B cell (primary cell): Measurements from ENCODE around the gene SGIP1. TPM values are rescaled to one million over a fixed set of nuclear protein-coding genes. Genes with fewer than 3 reads are reported as not detected.

Source experiments
- ATAC-seq: fragments of 200-7000 bp; cut with Tn5 transposase; one replicate; pipeline ENCODE4 v1.10.0; 2021; ENCODE audit warnings: low read depth, mild to moderate bottlenecking, moderate number of reproducible peaks, moderate library complexity
- CTCF ChIA-PET: fragments of 350-600 bp; sonication (Branson Sonifier 250); formaldehyde crosslinking; loops from one replicate; lab custom pipeline; 2021; ENCODE audit warnings: antibody characterized with exemption, inconsistent platforms; lab: Charles Lee
- POLR2A ChIA-PET: fragments of 350-600 bp; sonication (Branson Sonifier 250); formaldehyde crosslinking; loops from one replicate; lab custom pipeline; 2021; ENCODE audit warnings: antibody characterized with exemption; lab: Charles Lee
- DNase-seq: peaks from one replicate; pipeline ENCODE4 v3.0.0; 2013
- H2AFZ ChIP-seq: 2 replicates; pipeline ENCODE4 v1.6.1; 2012; ENCODE audit warnings: mild to moderate bottlenecking, low read depth, low read length; ENCODE audit not compliant: insufficient read depth, poor library complexity, severe bottlenecking
- H3K27ac ChIP-seq, 2 donors: 1 replicate in 1 of 2; 2 replicates in 1 of 2; pipeline ENCODE4 v1.5.1; 2012 to 2013; ENCODE audit warnings: low read length in 2 of 2, mild to moderate bottlenecking in 2 of 2, moderate library complexity in 1 of 2
- H3K27me3 ChIP-seq, 4 experiments: fragments of 200-600 bp in 1 of 4; sonication (generic) in 1 of 4; replicated peaks in 1 of 4; 1 replicate in 2 of 4; 2 replicates in 2 of 4; pipeline versions ENCODE4 v1.6.1 to v1.7.0; 2013 to 2016; ENCODE audit warnings: low read length in 3 of 4, mild to moderate bottlenecking in 2 of 4, mixed read lengths in 1 of 4, moderate library complexity in 1 of 4; ENCODE audit not compliant: insufficient read depth in 4 of 4, control insufficient read depth in 3 of 4; ENCODE audit errors: control extremely low read depth in 1 of 4
- H3K36me3 ChIP-seq, 2 experiments: replicated peaks in 1 of 2; 1 replicate in 1 of 2; 2 replicates in 1 of 2; pipeline versions ENCODE4 v1.6.1 to v1.7.1; 2013; ENCODE audit warnings: low read length in 1 of 2; ENCODE audit not compliant: insufficient read depth in 2 of 2, control insufficient read depth in 1 of 2; ENCODE audit errors: control extremely low read depth in 1 of 2, extremely low read depth in 1 of 2
- H3K4me1 ChIP-seq, 2 donors: fragments of 200-600 bp in 1 of 2; sonication (generic) in 1 of 2; 1 replicate in 1 of 2; 2 replicates in 1 of 2; pipeline versions ENCODE4 v1.5.1 to v1.6.1; 2013 to 2017; ENCODE audit warnings: low read length in 2 of 2; ENCODE audit not compliant: control insufficient read depth in 2 of 2, insufficient read depth in 2 of 2
- H3K4me2 ChIP-seq: replicated peaks from 2 replicates; pipeline ENCODE3; 2012; ENCODE audit warnings: mild to moderate bottlenecking, low read depth, low read length; ENCODE audit not compliant: poor library complexity, severe bottlenecking
- H3K4me3 ChIP-seq, 5 experiments: fragments of 200-600 bp in 1 of 5; sonication (generic) in 1 of 5; 1 replicate in 3 of 5; 2 replicates in 2 of 5; pipeline versions ENCODE4 v1.5.1 to v1.7.0; 2011 to 2016; ENCODE audit warnings: low read length in 4 of 5, mild to moderate bottlenecking in 4 of 5, low read depth in 2 of 5, control low read depth in 1 of 5, moderate library complexity in 1 of 5; ENCODE audit not compliant: insufficient read depth in 1 of 5; ENCODE audit errors: control extremely low read depth in 1 of 5, extremely low read depth in 1 of 5
- H3K79me2 ChIP-seq: fragments of 200-600 bp; sonication (generic); one replicate; pipeline ENCODE4 v1.6.0; 2016; ENCODE audit warnings: low read length; ENCODE audit not compliant: control insufficient read depth, insufficient read depth
- H3K9ac ChIP-seq: fragments of 200-600 bp; sonication (generic); 2 replicates; pipeline ENCODE4 v1.6.1; 2017; ENCODE audit warnings: mild to moderate bottlenecking, low read length, moderate library complexity
- H3K9me3 ChIP-seq, 3 donors: one replicate each; pipeline versions ENCODE4 v1.6.1 to v1.7.1; 2013; ENCODE audit warnings: low read length in 2 of 3; ENCODE audit not compliant: control insufficient read depth in 2 of 3, insufficient read depth in 1 of 3; ENCODE audit errors: control extremely low read depth in 1 of 3
- H4K20me1 ChIP-seq: 2 replicates; pipeline ENCODE4 v1.6.0; 2012; ENCODE audit warnings: mild to moderate bottlenecking, low read length; ENCODE audit not compliant: insufficient read depth, control insufficient read depth, poor library complexity, severe bottlenecking
- H3K27ac Mint-ChIP-seq: one replicate; pipeline ENCODE4 v1.8.0; 2021; ENCODE audit warnings: mixed read lengths
- H3K27me3 Mint-ChIP-seq: one replicate; pipeline ENCODE4 v1.8.0; 2021; ENCODE audit warnings: mixed read lengths
- H3K4me1 Mint-ChIP-seq: one replicate; pipeline ENCODE4 v1.8.0; 2021; ENCODE audit warnings: mixed read lengths
- H3K4me3 Mint-ChIP-seq: one replicate; pipeline ENCODE4 v1.8.0; 2021; ENCODE audit warnings: mixed read lengths
- H3K9me3 Mint-ChIP-seq: one replicate; pipeline ENCODE4 v1.8.0; 2022; ENCODE audit warnings: mixed read lengths; ENCODE audit not compliant: insufficient read depth
- CTCF ChIP-seq: fragments of 200-600 bp; IDR thresholded peaks from one replicate; pipeline ENCODE4 v1.8.0; 2022; ENCODE audit warnings: antibody characterized with exemption, mild to moderate bottlenecking
- EZH2 ChIP-seq: IDR thresholded peaks from 2 replicates; pipeline ENCODE4 v1.6.1; 2012; ENCODE audit warnings: borderline replicate concordance, low read depth, mild to moderate bottlenecking, moderate library complexity, low read length; ENCODE audit not compliant: insufficient read depth, poor library complexity, severe bottlenecking
- WGBS: methylation state at CpG from one replicate; pipeline ENCODE4 v1.1.5; 2013; ENCODE audit warnings: missing lambda C conversion rate; ENCODE audit not compliant: insufficient coverage; 5-methylcytosine and 5-hydroxymethylcytosine counted together
- intact Hi-C: fragments of 100-400 bp; cut with micrococcal nuclease; formaldehyde crosslinking; loops from one replicate; pipeline ENCODE4 v1.10.0; 2022
- polyA plus RNA-seq: library from polyadenylated mRNA; depleted of rRNA; stranded (reverse); fragments of >200 nt; gene quantifications from 2 replicates; pipeline ENCODE4 v1.2.3, GENCODE V29; 2012
- total RNA-seq, 2 donors: library from RNA; stranded (reverse); fragments of 120-200 nt in 1 of 2; gene quantifications; 1 replicate in 1 of 2; 2 replicates in 1 of 2; pipeline versions ENCODE4 v1.2.3 to v1.2.4, GENCODE V29; 2013 to 2022

The SGIP1 gene
- total and polyA plus RNA-seq, 2 donors (not counting 1 experiment from before 2014, with no cell fraction given), result not detected

DNA sequence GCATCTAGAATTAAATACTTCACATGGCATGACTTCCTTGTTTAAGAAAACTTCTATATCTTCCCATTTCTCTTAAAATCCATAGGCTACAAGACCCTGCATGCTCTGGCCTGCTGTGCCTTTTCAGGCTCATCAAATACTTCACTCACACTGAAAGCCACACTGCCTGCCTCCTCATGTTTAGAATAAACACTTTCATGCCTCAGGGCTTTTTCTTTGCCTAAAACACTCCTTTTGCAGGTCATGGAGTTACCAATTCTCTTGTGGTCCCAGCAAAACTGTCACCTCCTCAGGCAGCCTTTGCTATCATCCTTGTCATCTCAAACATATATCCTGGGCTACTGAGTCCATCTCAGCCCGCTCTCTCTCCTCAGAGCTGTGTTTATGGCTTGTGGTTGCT is 5.5 kb downstream of the SGIP1 start:
- Histone ChIP-seq H3K27ac (no peak overlapping the region), H3K27me3 (peaks cover 0 to under 1% (median 0%) of the 10 kb centered on the region in 4 experiments), H3K4me2 (no peak overlapping the region), H3K36me3 (no peaks in the 10 kb centered on the region), H2AFZ (no peak overlapping the region), H3K9ac (no peak overlapping the region), H3K4me1 (no peaks in the 10 kb centered on the region), H3K79me2 (no peaks in the 10 kb centered on the region), H3K4me3 (no peak overlapping the region), H3K9me3 (no peaks in the 10 kb centered on the region), H4K20me1 (no peaks in the 10 kb centered on the region)
- DNase-seq, result no peak
- no peak for TF ChIP-seq CTCF
- no peak for TF ChIP-seq EZH2
- Mint-ChIP-seq H3K27ac (no peak overlapping the region), H3K9me3 (no peaks in the 10 kb centered on the region), H3K4me3 (no peak overlapping the region), H3K4me1 (no peaks in the 10 kb centered on the region), H3K27me3 (peaks cover 19% of the 10 kb centered on the region)
- CTCF ChIA-PET, result no interaction called here
- no CpG with 5 or more reads among the region's 1 CpG for WGBS
- ATAC-seq, result no peak
- POLR2A ChIA-PET, result no interaction called here
- intact Hi-C loops, result no loop called here

DNA sequence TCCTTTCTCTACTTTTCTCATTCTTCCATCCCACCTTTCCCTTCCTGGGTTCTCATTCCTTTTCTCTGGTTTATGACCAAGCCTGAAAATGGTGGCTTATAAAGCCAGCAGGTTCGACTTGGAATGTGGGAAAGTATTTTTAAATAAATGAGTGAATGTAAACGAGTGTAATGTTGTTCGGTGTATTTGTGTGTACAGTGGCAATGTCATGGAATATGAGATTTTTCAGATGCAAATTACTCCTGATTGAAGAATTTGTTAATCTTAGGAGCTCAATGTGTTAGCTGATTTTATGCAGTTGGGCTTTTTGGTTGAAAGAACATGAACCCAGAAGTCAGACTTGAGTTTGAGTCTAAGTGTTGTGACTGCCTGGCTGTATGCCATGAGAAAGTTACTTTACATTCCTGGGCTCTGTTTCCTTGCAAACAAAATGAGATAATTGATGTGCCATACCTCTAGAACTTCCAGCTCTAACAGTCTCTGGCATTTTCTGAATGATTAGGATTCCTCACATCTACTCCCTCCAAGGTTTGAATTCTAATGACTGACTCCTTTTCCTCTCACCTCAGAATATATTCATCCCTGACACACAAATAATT is 6.6 kb downstream of the SGIP1 start:
- Mint-ChIP-seq H3K27me3 (peaks cover 16% of the 10 kb centered on the region), H3K9me3 (no peaks in the 10 kb centered on the region), H3K4me1 (no peaks in the 10 kb centered on the region), H3K4me3 (no peak overlapping the region), H3K27ac (no peak overlapping the region)
- no peak overlapping the region for H3K4me2 ChIP-seq
- no peak overlapping the region for H3K27ac ChIP-seq
- intact Hi-C loops, result no loop called here
- no peaks in the 10 kb centered on the region for H3K4me1 ChIP-seq
- ATAC-seq (no peak), DNase-seq (no peak)
- no peak overlapping the region for H3K9ac ChIP-seq
- ChIA-PET CTCF (no interaction called here), POLR2A (no interaction called here)
- no peak overlapping the region for H2AFZ ChIP-seq
- no peaks in the 10 kb centered on the region for H3K9me3 ChIP-seq
- TF ChIP-seq CTCF (no peak), EZH2 (no peak)
- H3K79me2 ChIP-seq, result no peaks in the 10 kb centered on the region
- 96% methylated on average over 3 of the region's 3 CpGs for WGBS
- no peaks in the 10 kb centered on the region for H4K20me1 ChIP-seq
- H3K4me3 ChIP-seq, result no peak overlapping the region
- no peaks in the 10 kb centered on the region for H3K36me3 ChIP-seq
- H3K27me3 ChIP-seq, result no peaks in the 10 kb centered on the region
